K562 (cell line): ENCODE measurements around the gene GULP1. TPM values are rescaled to one million over a fixed set of nuclear protein-coding genes. Genes with fewer than 3 reads are reported as not detected.

Source experiments
- AFF1 ChIP-seq, 2 experiments: fragments of 450-650 bp; IDR thresholded peaks; 2 replicates each; pipeline ENCODE4 v1.6.1; 2018; ENCODE audit warnings: mild to moderate bottlenecking in 2 of 2, low read depth in 1 of 2; ENCODE audit not compliant: partially characterized antibody in 2 of 2
- CBFA2T2 ChIP-seq: fragments of 450-650 bp; conservative IDR thresholded peaks from 2 replicates; pipeline ENCODE4 v1.6.1; 2017; ENCODE audit warnings: mild to moderate bottlenecking
- CSDE1 ChIP-seq, 2 experiments: fragments of 450-650 bp; IDR thresholded peaks; 2 replicates each; pipeline ENCODE4 v1.6.1; 2016; ENCODE audit warnings: mild to moderate bottlenecking in 1 of 2
- E2F6 ChIP-seq, 2 experiments: IDR thresholded peaks; 2 replicates each; pipeline ENCODE4 v1.6.1; 2011; ENCODE audit warnings: borderline replicate concordance in 1 of 2, control low read depth in 1 of 2, low read depth in 1 of 2, low read length in 1 of 2, mild to moderate bottlenecking in 1 of 2, mixed read lengths in 1 of 2, moderate library complexity in 1 of 2; ENCODE audit not compliant: insufficient read depth in 1 of 2, insufficient read length in 1 of 2, poor library complexity in 1 of 2, severe bottlenecking in 1 of 2; ENCODE audit errors: extremely low read depth in 1 of 2
- HNRNPLL ChIP-seq: fragments of 200-400 bp; formaldehyde crosslinking; IDR thresholded peaks from 2 replicates; pipeline ENCODE4 v1.6.1; 2017; ENCODE audit warnings: low read length, low read depth, mild to moderate bottlenecking; ENCODE audit not compliant: poor library complexity, severe bottlenecking
- MLLT1 ChIP-seq, 2 experiments: fragments of 450-650 bp; IDR thresholded peaks; 2 replicates each; pipeline ENCODE4 v1.6.1; 2016
- MYBL2 ChIP-seq, 2 experiments: fragments of 450-650 bp in 1 of 2; sonication (generic) in 1 of 2; formaldehyde crosslinking in 1 of 2; IDR thresholded peaks; 2 replicates each; pipeline versions ENCODE4 v1.6.1 to v1.8.1; 2017 to 2022; ENCODE audit warnings: borderline replicate concordance in 1 of 2, inconsistent platforms in 1 of 2, low read depth in 1 of 2, mild to moderate bottlenecking in 1 of 2, missing genetic modification reagents in 1 of 2, moderate library complexity in 1 of 2
- MYNN ChIP-seq, 2 experiments: sonication (generic); formaldehyde crosslinking in 1 of 2; IDR thresholded peaks; 2 replicates each; pipeline versions ENCODE4 v1.5.0 to v1.6.1; 2016 to 2020; ENCODE audit warnings: antibody characterized with exemption in 1 of 2, missing genetic modification reagents in 1 of 2
- NCOA6 ChIP-seq: fragments of 450-650 bp; IDR thresholded peaks from 2 replicates; pipeline ENCODE4 v1.6.1; 2017; ENCODE audit warnings: mild to moderate bottlenecking
- PHB ChIP-seq: fragments of 250-450 bp; sonication (Bioruptor Pico); IDR thresholded peaks from 2 replicates; pipeline ENCODE4 v1.5.0; 2021
- PHB2 ChIP-seq: fragments of 450-650 bp; IDR thresholded peaks from 2 replicates; pipeline ENCODE4 v1.6.1; 2017; ENCODE audit warnings: low read depth
- PRMT5 ChIP-seq: sonication (generic); formaldehyde crosslinking; IDR thresholded peaks from 2 replicates; pipeline ENCODE4 v1.5.0; 2020; ENCODE audit warnings: missing genetic modification reagents
- PURB ChIP-seq: sonication (generic); formaldehyde crosslinking; IDR thresholded peaks from 2 replicates; pipeline ENCODE4 v1.9.0; 2021; ENCODE audit warnings: low read depth, mild to moderate bottlenecking, missing genetic modification reagents
- SMAD2 ChIP-seq: fragments of 150-350 bp; IDR thresholded peaks from 2 replicates; pipeline ENCODE4 v1.6.1; 2014; ENCODE audit warnings: low read depth, mild to moderate bottlenecking, low read length
- TEAD4 ChIP-seq, 2 experiments: sonication (generic) in 1 of 2; formaldehyde crosslinking in 1 of 2; IDR thresholded peaks; 2 replicates each; pipeline versions ENCODE4 v1.6.1 to v1.8.0; 2012 to 2022; ENCODE audit warnings: borderline replicate concordance in 1 of 2, inconsistent platforms in 1 of 2, low read length in 1 of 2, mild to moderate bottlenecking in 1 of 2, missing genetic modification reagents in 1 of 2
- ZNF445 ChIP-seq: fragments of 250-450 bp; sonication (Bioruptor Pico); IDR thresholded peaks from 2 replicates; pipeline ENCODE4 v1.4.0; 2020; ENCODE audit warnings: low read depth, mild to moderate bottlenecking, moderate library complexity
- ZNF511 ChIP-seq: sonication (generic); formaldehyde crosslinking; IDR thresholded peaks from 2 replicates; pipeline ENCODE4 v1.8.0; 2022; ENCODE audit warnings: mild to moderate bottlenecking, missing genetic modification reagents
- ZNF589 ChIP-seq: fragments of 200-800 bp; sonication (Bioruptor generic); IDR thresholded peaks from 2 replicates; pipeline ENCODE4 v1.6.1; 2016; ENCODE audit warnings: low read depth, missing genetic modification characterization, missing compliant biosample characterization
- ZZZ3 ChIP-seq: fragments of 450-650 bp; IDR thresholded peaks from 2 replicates; pipeline ENCODE4 v1.6.1; 2016; ENCODE audit warnings: antibody characterized with exemption, mild to moderate bottlenecking, moderate library complexity
- polyA plus RNA-seq, 8 experiments: library from polyadenylated mRNA; depleted of rRNA in 4 of 8; stranded (reverse) in 5 of 8; unstranded in 3 of 8; fragments of >200 nt; fragmentation: Nextera tagmentation in 2 of 8; fragmentation: Illumina TruSeq in 1 of 8; extraction: Ambion mirVana in 2 of 8; extraction: Trizol in 1 of 8; gene quantifications; 2 replicates each; pipeline versions ENCODE4 v1.2.1 to v1.2.3, GENCODE V29; 2011 to 2014; ENCODE audit warnings: inconsistent platforms in 1 of 8, missing spikeins in 1 of 8
- total RNA-seq, 7 experiments: library from RNA; depleted of rRNA in 6 of 7; stranded (reverse); fragments of >200 nt in 6 of 7; fragmentation: Illumina TruSeq in 2 of 7; extraction: Trizol in 2 of 7; gene quantifications; 2 replicates each; pipeline versions ENCODE4 v1.2.1 to v1.2.3, GENCODE V29; 2011 to 2021; ENCODE audit warnings: low replicate concordance in 1 of 7

GULP1 gene
- total and polyA plus RNA-seq, 9 of the 15 experiments (the other 6 are each of a cell fraction or from before 2014, with no cell fraction given), result 8.5 to 25.3 (median 19.5) TPM

- TF ChIP-seq AFF1 (IDR thresholded peaks at IDR 0.05; ENCODE audit: low read depth in 1 of 2, partially characterized antibody in 2 of 2) (no peak), MYBL2 (IDR thresholded peaks at IDR 0.05; ENCODE audit: low read depth) (no peak), MYBL2 (CRISPR knock-in tag; IDR thresholded peaks at IDR 0.05; ENCODE audit: borderline replicate concordance) (no peak), TEAD4 (IDR thresholded peaks at IDR 0.05; ENCODE audit: low read length) (no peak), TEAD4 (CRISPR knock-in tag; IDR thresholded peaks at IDR 0.05; ENCODE audit: borderline replicate concordance) (no peak), PHB (CRISPR knock-in tag) (no peak), NCOA6 (no peak), MYNN (IDR thresholded peaks at IDR 0.05) (no peak), MYNN (CRISPR knock-in tag; IDR thresholded peaks at IDR 0.05) (no peak), SMAD2 (no peak), PRMT5 (no peak), CBFA2T2 (no peak), ZNF589 (no peak), E2F6 (IDR thresholded peaks at IDR 0.05; ENCODE audit: borderline replicate concordance in 1 of 2, extremely low read depth in 1 of 2, insufficient read depth in 1 of 2, insufficient read length in 1 of 2, low read depth in 1 of 2, low read length in 1 of 2, poor library complexity in 1 of 2, severe bottlenecking in 1 of 2) (peak; percentile 35 to 40), PURB (CRISPR knock-in tag) (no peak), CSDE1 (IDR thresholded peaks at IDR 0.05) (no peak), MLLT1 (IDR thresholded peaks at IDR 0.05) (no peak), ZZZ3 (no peak), ZNF445 (CRISPR knock-in tag) (no peak), ZNF511 (peak; percentile 16; the same call in 1 of the 2 replicates), PHB2 (no peak), HNRNPLL (peak; percentile 16)
Measured at GRCh38 chr2:188292348-188293239, 920 bp downstream of the GULP1 start (continued).
